ENCODE data around the gene C4A.
A peak's percentile ranks its signal among the peaks of the same experiment; 100 is the strongest.

The C4A gene

DNA sequence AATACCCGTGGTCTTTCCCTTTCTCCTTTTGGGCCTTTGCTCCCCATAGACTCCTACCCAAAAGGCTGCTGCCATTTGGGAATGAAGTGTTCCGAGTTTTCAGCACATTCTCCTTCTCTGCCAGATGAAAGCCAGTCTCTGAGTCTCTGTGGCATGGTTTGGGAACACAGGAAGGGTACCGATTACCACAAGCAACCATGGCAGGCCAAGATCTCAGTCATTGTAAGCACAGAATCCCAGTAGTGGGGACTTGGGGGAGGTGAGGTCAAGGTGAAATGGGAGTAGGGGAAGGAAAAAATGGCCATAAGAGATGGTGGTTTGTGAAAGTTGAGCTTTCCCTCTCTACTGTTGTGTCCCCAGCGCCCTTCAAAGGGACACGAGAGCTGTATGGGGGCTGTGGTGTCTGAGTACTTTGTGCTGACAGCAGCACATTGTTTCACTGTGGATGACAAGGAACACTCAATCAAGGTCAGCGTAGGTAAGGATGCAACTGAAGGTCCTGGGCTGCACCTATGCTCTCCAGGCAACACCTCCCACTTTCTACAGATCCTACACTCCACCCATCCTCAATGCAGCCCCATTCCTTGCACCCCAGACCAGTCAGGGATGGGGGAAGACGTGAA lies 31.8 kb upstream of the C4A start:
- Mint-ChIP-seq H3K9me3 (no peaks in the 10 kb centered on the region), H3K36me3 (ENCODE audit: low read depth) (peaks cover 20% of the 10 kb centered on the region), H3K27me3 (peaks cover 2% of the 10 kb centered on the region), H3K4me1 (peaks cover 7% of the 10 kb centered on the region), H3K4me3 (no peak overlapping the region), H3K27ac (no peak overlapping the region)
- ATAC-seq (no peak), DNase-seq (no peak)

DNA sequence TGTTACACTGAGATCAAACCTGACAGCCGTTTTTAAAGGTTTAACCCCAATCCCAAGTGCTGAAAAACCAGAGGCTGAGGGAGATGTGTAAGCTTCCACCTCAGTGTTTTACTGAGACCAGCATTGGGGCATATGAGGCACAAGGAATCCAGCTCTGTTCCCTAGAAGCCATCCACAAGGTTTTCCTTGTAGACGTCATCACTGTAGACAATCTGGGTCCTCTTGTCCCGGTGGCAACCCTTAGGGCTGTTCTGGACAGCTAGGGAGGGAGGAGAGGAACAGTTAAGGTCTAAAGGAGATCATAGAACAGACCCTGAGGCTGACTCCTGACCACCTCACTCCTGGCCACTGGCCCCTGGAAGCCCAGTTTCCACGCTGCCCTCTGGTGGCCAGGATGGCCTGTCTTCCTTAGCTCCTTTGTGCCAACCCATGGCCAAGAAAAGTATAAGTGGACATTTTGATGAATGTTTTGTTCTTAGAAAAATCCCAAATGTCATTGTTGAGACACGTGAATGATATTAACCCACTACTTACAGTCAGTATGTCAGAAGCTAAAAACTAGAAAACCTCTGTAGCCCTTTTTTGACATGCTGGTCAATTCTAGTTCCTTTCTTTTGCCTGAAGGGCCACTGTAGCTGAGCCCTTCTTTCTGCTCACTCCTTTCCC lies 29.6 kb upstream of the C4A start:
- ATAC-seq (peak; percentile 42), DNase-seq (peak; percentile 56)
- Mint-ChIP-seq H3K9me3 (no peaks in the 10 kb centered on the region), H3K36me3 (ENCODE audit: low read depth) (peaks cover 30% of the 10 kb centered on the region), H3K27ac (no peak overlapping the region), H3K4me3 (no peak overlapping the region), H3K4me1 (peaks cover 1% of the 10 kb centered on the region), H3K27me3 (no peaks in the 10 kb centered on the region)

DNA sequence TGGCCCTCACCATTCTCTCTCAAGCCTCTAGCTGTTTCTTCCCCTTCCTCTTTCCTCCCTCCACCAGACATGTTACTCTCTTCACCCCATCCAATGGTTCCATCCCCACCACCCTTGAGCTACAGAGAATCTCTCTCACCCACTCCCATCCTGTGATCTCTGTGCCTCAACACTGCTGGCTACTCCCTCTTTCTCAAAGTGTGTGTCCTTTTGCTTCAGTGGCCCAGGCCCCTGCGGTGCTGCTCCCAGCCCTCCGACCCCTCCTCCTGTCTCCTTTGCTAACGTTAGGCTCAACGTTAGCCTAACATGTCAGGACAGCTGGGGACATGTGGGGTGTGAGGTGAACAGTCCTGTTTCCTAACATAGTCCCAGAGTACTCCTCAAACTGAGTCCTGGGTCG lies 29.0 kb upstream of the C4A start:
- Mint-ChIP-seq H3K9me3 (no peaks in the 10 kb centered on the region), H3K4me1 (peaks cover 7% of the 10 kb centered on the region), H3K27me3 (no peaks in the 10 kb centered on the region), H3K4me3 (no peak overlapping the region), H3K27ac (no peak overlapping the region), H3K36me3 (ENCODE audit: low read depth) (peaks cover 30% of the 10 kb centered on the region)
- ATAC-seq (no peak), DNase-seq (no peak)

DNA sequence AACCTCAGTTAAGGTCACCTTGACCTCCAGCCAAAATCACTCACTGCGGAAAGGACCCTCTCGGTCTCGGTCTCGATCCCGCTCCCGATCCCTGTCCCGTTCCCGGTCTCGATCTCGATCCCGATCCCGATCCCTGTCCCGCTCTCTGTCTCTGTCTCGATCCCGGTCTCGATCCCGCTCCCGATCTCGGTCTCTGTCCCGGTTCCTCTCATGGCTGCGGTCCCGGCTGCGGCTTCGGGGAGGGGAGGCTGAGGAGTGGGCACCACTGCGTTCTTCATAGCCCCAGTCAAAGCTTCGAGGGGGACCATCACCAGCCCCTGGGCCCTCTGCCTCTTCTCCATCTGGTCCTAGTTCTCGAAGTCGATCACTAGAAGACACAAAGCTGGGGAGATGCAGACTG lies 27.3 kb upstream of the C4A start:
- DNase-seq (no peak), ATAC-seq (no peak)
- H3K4me3 Mint-ChIP-seq = no peak overlapping the region
- H3K36me3 Mint-ChIP-seq (ENCODE audit: low read depth) = peaks cover 32% of the 10 kb centered on the region
- H3K27ac Mint-ChIP-seq = no peak overlapping the region
- H3K27me3 Mint-ChIP-seq = no peaks in the 10 kb centered on the region
- no peaks in the 10 kb centered on the region for H3K9me3 Mint-ChIP-seq
- peaks cover 19% of the 10 kb centered on the region for H3K4me1 Mint-ChIP-seq

DNA sequence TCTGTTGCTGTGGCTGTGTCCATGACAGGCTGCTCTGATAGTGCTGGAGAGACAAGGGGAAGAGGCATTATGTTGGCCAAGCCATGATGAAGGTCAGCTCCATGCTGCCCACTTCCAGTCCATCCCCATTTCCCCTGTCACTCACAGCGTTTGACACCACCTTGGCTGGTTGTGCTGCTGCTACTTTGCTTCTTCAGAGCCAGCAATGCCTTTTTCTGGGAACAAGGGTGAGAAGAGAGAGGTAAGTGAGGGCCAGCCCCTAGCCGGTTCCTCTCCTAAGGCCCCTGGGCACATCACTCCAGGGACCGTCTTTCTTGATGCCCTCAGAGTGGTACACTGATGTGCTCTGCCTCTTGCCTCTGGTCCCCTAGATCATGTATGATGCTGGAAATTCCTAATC lies 25.1 kb upstream of the C4A start:
- Mint-ChIP-seq H3K27ac (no peak overlapping the region), H3K9me3 (no peaks in the 10 kb centered on the region), H3K27me3 (no peaks in the 10 kb centered on the region), H3K4me3 (peak overlapping the region; percentile 98), H3K4me1 (peaks cover 32% of the 10 kb centered on the region), H3K36me3 (ENCODE audit: low read depth) (peaks cover 43% of the 10 kb centered on the region)
- ATAC-seq (no peak), DNase-seq (no peak)

DNA sequence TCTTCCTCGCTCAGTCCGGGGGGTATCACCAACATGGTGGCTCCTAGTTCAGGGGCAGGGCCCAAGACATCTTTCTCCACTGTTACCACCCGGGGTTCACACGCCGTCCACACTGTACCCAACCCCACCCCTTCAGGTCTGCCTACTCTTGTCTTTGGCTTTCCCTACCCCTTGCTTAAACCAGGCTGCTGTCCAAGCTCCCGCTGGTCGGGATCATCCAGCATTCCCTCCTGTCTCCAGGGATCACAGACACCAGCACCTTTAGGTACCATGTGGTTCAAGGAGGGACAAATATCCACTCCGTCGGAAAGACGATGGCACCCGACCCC lies 23.5 kb upstream of the C4A start:
- peaks cover 34% of the 10 kb centered on the region for H3K4me1 Mint-ChIP-seq
- no peak for DNase-seq
- no peak for ATAC-seq
- H3K36me3 Mint-ChIP-seq (ENCODE audit: low read depth) = peaks cover 53% of the 10 kb centered on the region
- H3K9me3 Mint-ChIP-seq = no peaks in the 10 kb centered on the region
- peak overlapping the region; percentile 98 for H3K4me3 Mint-ChIP-seq
- no peaks in the 10 kb centered on the region for H3K27me3 Mint-ChIP-seq
- H3K27ac Mint-ChIP-seq = peak overlapping the region; percentile 93

DNA sequence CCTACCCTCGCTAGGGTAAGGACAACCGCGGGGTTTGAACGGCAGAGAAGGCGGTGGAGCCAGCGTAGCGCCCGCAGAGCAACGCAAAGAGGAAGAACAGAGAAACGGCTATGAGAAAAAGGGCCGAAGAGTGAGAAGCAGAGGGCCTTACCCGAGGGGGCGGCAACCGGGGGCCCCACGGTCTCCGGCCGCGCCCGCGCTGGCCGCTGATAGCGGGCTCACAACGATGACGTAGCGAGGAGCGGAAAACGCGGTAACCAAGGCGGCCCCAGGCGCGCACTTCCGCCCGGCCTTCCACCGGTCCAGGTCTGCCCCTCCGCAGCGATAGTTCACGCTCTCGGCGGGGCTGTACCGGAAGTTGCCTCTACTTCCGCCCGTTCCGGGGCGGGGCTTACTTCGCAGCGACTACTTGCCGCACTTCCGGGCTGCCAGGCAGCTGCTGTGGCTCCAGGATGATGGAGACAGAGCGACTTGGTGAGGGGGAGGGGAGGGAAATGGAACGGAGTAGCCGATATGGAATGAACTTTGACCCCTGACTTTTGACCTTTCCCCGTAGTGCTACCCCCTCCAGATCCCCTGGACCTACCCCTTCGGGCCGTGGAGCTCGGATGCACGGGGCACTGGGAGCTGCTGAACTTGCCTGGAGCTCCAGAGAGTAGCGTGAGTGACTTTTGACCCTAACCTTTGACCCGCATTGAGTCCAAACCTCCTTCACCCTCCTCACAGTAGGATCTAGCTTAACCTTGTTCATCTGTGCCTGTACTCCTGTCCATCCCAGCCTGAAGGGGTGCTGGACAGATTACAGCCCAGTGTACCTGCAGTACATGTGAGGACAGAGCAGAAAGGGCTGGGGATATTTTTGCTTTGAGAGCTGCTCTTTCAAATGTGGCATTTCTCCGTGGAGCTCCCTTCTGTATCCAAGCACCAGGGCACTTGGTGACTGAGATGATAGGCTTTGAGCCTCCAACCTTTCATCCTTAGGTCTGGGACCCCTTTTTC lies 22.8 kb upstream of the C4A start, which contains the start of the genes NELFE and SKIC2:
TSS of gene NELFE (minus strand) at position 231 of the 999 bp plus-strand sequence. CDS start 525 bp downstream, outside the sequence.
TSS of gene SKIC2 (plus strand) at position 435 of the 999 bp plus-strand sequence. CDS start at position 453, 18 bp downstream.
- ATAC-seq = peak; percentile 100
- Mint-ChIP-seq H3K9me3 (no peaks in the 10 kb centered on the region), H3K36me3 (ENCODE audit: low read depth) (peaks cover 51% of the 10 kb centered on the region), H3K4me1 (peaks cover 34% of the 10 kb centered on the region), H3K27me3 (no peaks in the 10 kb centered on the region), H3K27ac (peak within 1 kb of the TSS; percentile 93), H3K4me3 (peak within 1 kb of the TSS; percentile 98)
- DNase-seq = peak; percentile 98

DNA sequence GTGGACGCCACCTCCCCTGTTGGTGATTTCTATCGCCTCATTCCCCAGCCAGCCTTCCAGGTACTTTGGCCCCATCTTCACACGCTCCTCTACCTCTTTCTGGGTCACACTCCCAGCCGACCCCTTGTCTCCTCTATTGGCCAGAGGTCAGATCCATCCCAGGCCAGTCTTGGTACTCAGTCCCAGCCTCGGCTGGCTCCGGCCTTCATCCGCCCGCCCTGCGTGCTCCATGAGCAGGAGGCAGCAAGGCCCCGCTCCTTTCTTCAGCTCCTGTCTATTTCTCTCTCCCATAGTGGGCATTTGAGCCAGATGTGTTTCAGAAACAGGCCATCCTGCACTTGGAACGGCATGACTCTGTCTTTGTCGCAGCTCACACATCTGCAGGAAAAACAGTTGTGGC lies 20.2 kb upstream of the C4A start:
- no peak for ATAC-seq
- H3K27ac Mint-ChIP-seq = no peak overlapping the region
- peaks cover 34% of the 10 kb centered on the region for H3K4me1 Mint-ChIP-seq
- H3K4me3 Mint-ChIP-seq = no peak overlapping the region
- H3K9me3 Mint-ChIP-seq = no peaks in the 10 kb centered on the region
- H3K27me3 Mint-ChIP-seq = no peaks in the 10 kb centered on the region
- peaks cover 40% of the 10 kb centered on the region for H3K36me3 Mint-ChIP-seq (ENCODE audit: low read depth)
- DNase-seq = no peak

DNA sequence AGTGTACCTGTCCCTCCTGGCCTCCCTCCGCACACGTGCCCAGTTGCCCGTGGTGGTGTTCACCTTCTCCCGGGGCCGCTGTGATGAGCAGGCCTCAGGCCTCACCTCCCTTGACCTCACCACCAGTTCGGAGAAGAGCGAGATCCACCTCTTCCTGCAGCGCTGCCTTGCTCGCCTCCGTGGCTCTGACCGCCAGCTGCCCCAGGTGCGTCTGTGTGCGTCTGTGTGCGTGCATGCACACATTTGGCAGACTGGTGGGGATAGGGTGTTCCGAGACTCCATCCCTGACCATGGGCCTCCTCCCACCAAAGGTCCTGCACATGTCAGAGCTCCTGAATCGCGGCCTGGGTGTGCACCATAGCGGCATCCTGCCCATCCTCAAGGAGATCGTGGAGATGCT lies 17.9 kb upstream of the C4A start:
- Mint-ChIP-seq H3K27ac (no peak overlapping the region), H3K36me3 (ENCODE audit: low read depth) (peaks cover 42% of the 10 kb centered on the region), H3K4me1 (peaks cover 21% of the 10 kb centered on the region), H3K9me3 (no peaks in the 10 kb centered on the region), H3K4me3 (no peak overlapping the region), H3K27me3 (no peaks in the 10 kb centered on the region)
- ATAC-seq (no peak), DNase-seq (no peak)

DNA sequence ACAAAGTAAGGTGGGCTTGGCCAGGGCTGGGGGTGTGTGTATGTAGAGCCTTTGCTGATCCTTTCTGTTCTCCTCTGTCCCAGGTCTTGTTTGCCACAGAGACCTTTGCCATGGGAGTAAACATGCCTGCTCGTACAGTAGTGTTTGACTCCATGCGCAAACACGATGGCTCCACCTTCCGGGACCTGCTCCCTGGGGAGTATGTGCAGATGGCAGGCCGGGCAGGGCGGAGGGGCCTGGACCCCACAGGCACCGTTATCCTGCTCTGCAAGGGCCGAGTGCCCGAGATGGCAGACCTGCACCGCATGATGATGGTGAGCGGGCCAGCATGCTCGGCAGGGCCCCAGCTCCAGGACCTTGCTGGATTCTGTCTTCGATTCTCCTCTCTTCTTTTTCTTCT lies 16.2 kb upstream of the C4A start:
- DNase-seq = no peak
- Mint-ChIP-seq H3K9me3 (no peaks in the 10 kb centered on the region), H3K27me3 (no peaks in the 10 kb centered on the region), H3K27ac (no peak overlapping the region), H3K4me3 (no peak overlapping the region), H3K4me1 (peaks cover 19% of the 10 kb centered on the region), H3K36me3 (ENCODE audit: low read depth) (peaks cover 50% of the 10 kb centered on the region)
- no peak for ATAC-seq

DNA sequence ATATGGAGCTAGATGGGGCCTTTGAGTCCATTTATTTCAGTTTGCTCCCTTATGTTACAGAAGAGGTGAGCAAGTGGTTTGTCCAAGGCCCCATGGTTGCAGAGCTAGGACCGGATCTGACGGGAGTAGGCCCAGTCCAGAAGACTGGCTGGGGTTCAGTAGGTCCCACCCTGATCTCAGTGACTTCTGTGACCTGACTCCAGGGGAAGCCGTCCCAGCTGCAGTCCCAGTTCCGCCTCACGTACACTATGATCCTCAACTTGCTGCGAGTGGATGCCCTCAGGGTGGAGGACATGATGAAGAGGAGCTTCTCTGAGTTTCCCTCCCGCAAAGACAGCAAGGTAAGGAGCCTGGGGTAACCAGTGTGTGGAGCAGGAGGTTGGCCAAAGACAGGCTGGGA lies 15.4 kb upstream of the C4A start:
- H3K27ac Mint-ChIP-seq = no peak overlapping the region
- DNase-seq (no peak), ATAC-seq (no peak)
- peaks cover 21% of the 10 kb centered on the region for H3K4me1 Mint-ChIP-seq
- H3K36me3 Mint-ChIP-seq (ENCODE audit: low read depth) = peaks cover 44% of the 10 kb centered on the region
- H3K9me3 Mint-ChIP-seq = no peaks in the 10 kb centered on the region
- no peak overlapping the region for H3K4me3 Mint-ChIP-seq
- H3K27me3 Mint-ChIP-seq = no peaks in the 10 kb centered on the region

DNA sequence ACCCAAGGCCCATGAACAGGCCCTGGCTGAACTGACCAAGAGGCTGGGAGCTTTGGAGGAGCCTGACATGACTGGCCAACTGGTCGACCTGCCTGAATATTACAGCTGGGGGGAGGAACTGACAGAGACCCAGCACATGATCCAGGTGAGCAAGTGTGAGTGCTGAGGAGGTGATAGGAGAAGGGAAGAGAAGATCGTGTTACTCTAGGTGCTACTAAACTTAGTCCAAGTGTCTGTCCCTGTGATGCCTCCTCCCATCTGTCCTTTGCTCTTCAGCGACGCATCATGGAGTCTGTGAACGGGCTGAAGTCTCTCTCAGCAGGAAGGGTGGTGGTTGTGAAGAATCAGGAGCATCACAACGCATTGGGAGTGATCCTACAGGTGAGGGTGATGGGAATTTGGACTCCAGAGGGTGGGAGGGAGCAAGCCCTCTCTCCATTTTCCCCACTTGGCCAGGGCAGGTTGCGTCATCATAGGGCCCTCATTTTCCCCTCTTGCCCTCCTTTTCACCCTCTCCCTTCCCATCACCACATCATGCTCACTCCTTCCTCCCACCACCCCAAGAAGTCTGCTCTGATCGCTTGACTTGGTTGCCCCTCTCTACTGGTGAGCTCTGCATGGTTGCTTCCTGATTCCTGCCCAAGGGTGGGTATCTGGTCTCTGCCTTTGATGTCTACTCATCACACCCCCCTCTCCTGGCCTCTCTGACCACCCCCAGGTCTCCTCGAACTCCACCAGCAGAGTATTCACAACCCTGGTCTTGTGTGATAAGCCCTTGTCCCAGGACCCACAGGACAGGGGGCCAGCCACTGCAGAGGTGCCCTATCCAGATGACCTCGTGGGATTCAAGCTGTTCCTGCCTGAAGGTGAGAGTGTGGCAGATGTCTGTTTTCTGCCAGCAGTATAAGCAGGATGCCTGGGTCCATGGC lies 14.6 kb upstream of the C4A start:
- DNase-seq = no peak
- Mint-ChIP-seq H3K27me3 (peaks cover 4% of the 10 kb centered on the region), H3K4me1 (peaks cover 24% of the 10 kb centered on the region), H3K9me3 (no peaks in the 10 kb centered on the region), H3K36me3 (ENCODE audit: low read depth) (peaks cover 40% of the 10 kb centered on the region), H3K27ac (no peak overlapping the region), H3K4me3 (no peak overlapping the region)
- no peak for ATAC-seq

DNA sequence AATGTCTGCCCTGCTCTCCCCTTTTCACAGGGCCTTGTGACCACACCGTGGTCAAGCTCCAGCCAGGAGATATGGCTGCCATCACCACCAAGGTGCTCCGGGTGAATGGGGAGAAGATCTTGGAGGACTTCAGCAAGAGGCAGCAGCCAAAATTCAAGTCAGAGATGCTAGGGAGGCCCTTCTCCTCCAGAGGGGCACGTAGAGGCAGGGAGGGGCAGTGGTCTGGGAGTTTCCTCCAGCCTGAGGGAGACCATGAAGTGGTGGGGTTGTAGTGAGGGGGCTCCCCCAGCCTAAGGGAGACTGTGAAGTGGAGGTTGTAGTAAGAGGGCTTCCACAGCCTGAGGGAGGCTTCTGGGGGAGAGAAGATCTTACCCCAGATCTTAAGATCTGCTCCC lies 13.9 kb upstream of the C4A start:
- Mint-ChIP-seq H3K9me3 (no peaks in the 10 kb centered on the region), H3K27me3 (peaks cover 4% of the 10 kb centered on the region), H3K4me3 (no peak overlapping the region), H3K27ac (no peak overlapping the region), H3K4me1 (peaks cover 29% of the 10 kb centered on the region), H3K36me3 (ENCODE audit: low read depth) (peaks cover 36% of the 10 kb centered on the region)
- no peak for DNase-seq
- no peak for ATAC-seq

DNA sequence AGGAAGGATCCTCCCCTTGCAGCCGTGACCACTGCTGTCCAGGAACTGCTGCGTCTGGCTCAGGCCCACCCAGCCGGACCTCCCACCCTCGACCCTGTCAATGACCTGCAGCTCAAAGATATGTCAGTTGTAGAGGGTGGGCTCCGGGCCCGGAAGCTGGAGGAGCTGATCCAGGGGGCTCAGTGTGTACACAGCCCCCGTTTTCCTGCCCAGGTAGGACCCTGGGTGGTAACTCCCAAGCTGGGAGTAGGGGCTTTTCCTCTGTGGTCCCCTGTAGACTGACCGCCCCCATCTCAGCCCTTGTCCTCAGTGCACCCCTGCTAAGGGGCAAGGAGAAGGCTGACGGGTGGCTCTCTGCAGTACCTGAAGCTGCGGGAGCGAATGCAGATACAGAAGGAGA lies 13.5 kb upstream of the C4A start:
- H3K27ac Mint-ChIP-seq = no peak overlapping the region
- DNase-seq = no peak
- no peak overlapping the region for H3K4me3 Mint-ChIP-seq
- no peaks in the 10 kb centered on the region for H3K9me3 Mint-ChIP-seq
- H3K4me1 Mint-ChIP-seq = peaks cover 33% of the 10 kb centered on the region
- H3K36me3 Mint-ChIP-seq (ENCODE audit: low read depth) = peaks cover 33% of the 10 kb centered on the region
- ATAC-seq = no peak
- H3K27me3 Mint-ChIP-seq = peaks cover 4% of the 10 kb centered on the region

All from activated naive CD8-positive, alpha-beta T cell treated with anti-CD3 and anti-CD28 coated beads, Interleukin-2, amount 50 U/mL, for 24 hours (primary cell).